A673 (cell line): Measurements from ENCODE around the gene ORAI2. TPM values are rescaled to one million over a fixed set of nuclear protein-coding genes. Genes with fewer than 3 reads are reported as not detected.
A peak's percentile ranks its signal among the peaks of the same experiment; 100 is the strongest.

Experiments used
- BruUV-seq: library from RNA; stranded (reverse); fragments of 400-500 nt; replicated peaks from 2 replicates; lab custom pipeline; 2021; lab: Mats Ljungman, UMichigan
- CTCF ChIA-PET: fragments of 300-600 bp; sonication (Branson Sonifier 250); formaldehyde crosslinking; loops from one replicate; lab custom pipeline; 2022; ENCODE audit warnings: antibody characterized with exemption; lab: Charles Lee
- POLR2A ChIA-PET: fragments of 300-600 bp; sonication (Branson Sonifier 250); formaldehyde crosslinking; loops from one replicate; lab custom pipeline; 2022; ENCODE audit warnings: antibody characterized with exemption; ENCODE audit not compliant: low non-redundant PET; lab: Charles Lee
- DNase-seq: peaks from one replicate; pipeline ENCODE4 v3.0.0-alpha.2; 2015; ENCODE audit warnings: low spot score
- H3K27ac ChIP-seq: fragments of 200-600 bp; sonication (generic); 2 replicates; pipeline ENCODE4 v1.5.1; 2016; ENCODE audit warnings: mixed run types, low read depth, mild to moderate bottlenecking, mixed read lengths, antibody characterized with exemption, low read length; ENCODE audit not compliant: poor library complexity, severe bottlenecking
- H3K27me3 ChIP-seq: fragments of 200-600 bp; sonication (generic); replicated peaks from 2 replicates; pipeline ENCODE4 v1.6.1; 2017; ENCODE audit warnings: mixed run types, low read depth, mild to moderate bottlenecking, mixed read lengths, antibody characterized with exemption, low read length; ENCODE audit not compliant: insufficient read depth, poor library complexity
- H3K36me3 ChIP-seq: fragments of 200-600 bp; sonication (generic); 2 replicates; pipeline ENCODE4 v1.6.1; 2016; ENCODE audit warnings: mixed run types, mild to moderate bottlenecking, mixed read lengths, antibody characterized with exemption, low read length; ENCODE audit not compliant: insufficient read depth, poor library complexity, severe bottlenecking
- H3K4me1 ChIP-seq: fragments of 200-600 bp; sonication (generic); 2 replicates; pipeline ENCODE4 v1.6.1; 2017; ENCODE audit warnings: mixed run types, mild to moderate bottlenecking, mixed read lengths, antibody characterized with exemption, low read length; ENCODE audit not compliant: insufficient read depth, poor library complexity, severe bottlenecking
- H3K4me3 ChIP-seq: fragments of 200-600 bp; sonication (generic); 2 replicates; pipeline ENCODE4 v1.5.1; 2016; ENCODE audit warnings: low read depth, mixed run types, mild to moderate bottlenecking, mixed read lengths, low read length; ENCODE audit not compliant: poor library complexity, severe bottlenecking
- H3K9me3 ChIP-seq: fragments of 200-600 bp; sonication (generic); 2 replicates; pipeline ENCODE4 v1.6.1; 2016; ENCODE audit warnings: mixed run types, low read depth, mild to moderate bottlenecking, mixed read lengths, antibody characterized with exemption, low read length; ENCODE audit not compliant: poor library complexity, severe bottlenecking
- EZH2 ChIP-seq: fragments of 200-600 bp; sonication (generic); IDR thresholded peaks from 2 replicates; pipeline ENCODE4 v1.6.1; 2017; ENCODE audit warnings: borderline replicate concordance, low read depth, mild to moderate bottlenecking, mixed read lengths, antibody characterized with exemption, low read length; ENCODE audit not compliant: poor library complexity, severe bottlenecking
- intact Hi-C: fragments of 100-400 bp; cut with micrococcal nuclease; formaldehyde crosslinking; loops from one replicate; pipeline ENCODE4 v1.10.0; 2022; ENCODE audit not compliant: unreplicated experiment
- total RNA-seq: library from RNA; stranded (reverse); gene quantifications from 2 replicates; pipeline ENCODE4 v1.2.3, GENCODE V29; 2021
- TF ChIP-seq, protein P1 (sequence below): fragments of 300-800, 200-600 bp; sonication (generic); conservative IDR thresholded peaks from 2 replicates; pipeline ENCODE4 v1.5.1; 2017; ENCODE audit warnings: low read depth, mild to moderate bottlenecking, antibody characterized with exemption, low read length, moderate library complexity, mixed read lengths

ORAI2 gene
- total RNA-seq, 1 experiment from 2014 or later, result 35.2 TPM

DNA sequence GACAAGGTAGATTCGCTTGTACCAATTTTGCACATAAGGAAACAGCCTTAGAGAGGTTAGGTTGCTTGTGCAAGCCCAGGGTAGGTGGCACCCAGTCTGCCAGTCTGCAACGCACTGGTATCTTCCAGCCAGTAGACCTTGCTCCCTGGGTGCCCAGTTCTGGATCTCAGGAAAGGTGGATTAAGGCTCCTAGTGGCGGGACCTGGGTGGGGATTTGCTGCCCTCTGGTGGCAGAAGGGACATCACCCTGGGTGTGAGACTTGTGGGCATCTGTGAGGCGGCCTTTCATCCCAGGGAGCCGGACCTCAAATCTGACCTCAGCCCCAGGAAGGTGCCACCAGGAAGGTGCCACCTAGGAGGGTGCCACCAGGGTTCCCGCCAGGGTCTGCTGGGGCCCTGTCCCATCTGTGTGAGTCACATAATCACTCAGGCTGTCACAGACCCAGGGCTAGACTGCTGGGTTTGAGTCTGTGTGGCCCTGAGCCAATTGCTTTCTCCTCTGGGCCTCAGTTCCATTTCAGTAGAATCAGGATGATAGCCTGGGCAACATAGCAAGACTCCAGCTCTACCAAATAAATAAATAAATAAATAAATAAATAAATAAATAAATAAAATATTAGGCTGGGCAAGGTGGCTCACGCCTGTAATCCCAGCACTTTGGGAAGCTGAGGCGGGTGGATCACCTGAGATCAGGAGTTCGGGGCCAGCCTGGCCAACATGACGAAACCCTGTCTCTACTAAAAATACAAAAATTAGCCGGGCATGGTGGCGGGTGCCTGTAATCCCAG lies 42.5 kb upstream of the ORAI2 start:
- no peak overlapping the region for H3K27ac ChIP-seq
- CTCF ChIA-PET, result interaction anchor here (1.4 kb wide), 1 partner anchor 111 kb away, joined by 4 read pairs; no protein-coding TSS in a partner anchor
- BruUV-seq, result no TSS peak
- H3K27me3 ChIP-seq, result no peaks in the 10 kb centered on the region
- H3K36me3 ChIP-seq, result peaks cover 6% of the 10 kb centered on the region
- no peak for TF ChIP-seq EZH2
- TF ChIP-seq, protein P1, sequence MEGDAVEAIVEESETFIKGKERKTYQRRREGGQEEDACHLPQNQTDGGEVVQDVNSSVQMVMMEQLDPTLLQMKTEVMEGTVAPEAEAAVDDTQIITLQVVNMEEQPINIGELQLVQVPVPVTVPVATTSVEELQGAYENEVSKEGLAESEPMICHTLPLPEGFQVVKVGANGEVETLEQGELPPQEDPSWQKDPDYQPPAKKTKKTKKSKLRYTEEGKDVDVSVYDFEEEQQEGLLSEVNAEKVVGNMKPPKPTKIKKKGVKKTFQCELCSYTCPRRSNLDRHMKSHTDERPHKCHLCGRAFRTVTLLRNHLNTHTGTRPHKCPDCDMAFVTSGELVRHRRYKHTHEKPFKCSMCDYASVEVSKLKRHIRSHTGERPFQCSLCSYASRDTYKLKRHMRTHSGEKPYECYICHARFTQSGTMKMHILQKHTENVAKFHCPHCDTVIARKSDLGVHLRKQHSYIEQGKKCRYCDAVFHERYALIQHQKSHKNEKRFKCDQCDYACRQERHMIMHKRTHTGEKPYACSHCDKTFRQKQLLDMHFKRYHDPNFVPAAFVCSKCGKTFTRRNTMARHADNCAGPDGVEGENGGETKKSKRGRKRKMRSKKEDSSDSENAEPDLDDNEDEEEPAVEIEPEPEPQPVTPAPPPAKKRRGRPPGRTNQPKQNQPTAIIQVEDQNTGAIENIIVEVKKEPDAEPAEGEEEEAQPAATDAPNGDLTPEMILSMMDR, result peak; percentile 89
- H3K9me3 ChIP-seq, result no peaks in the 10 kb centered on the region
- intact Hi-C loops, result loop anchor here (1.0 kb wide), 1 partner anchor 112 kb away; no protein-coding TSS in a partner anchor
- H3K4me3 ChIP-seq, result no peak overlapping the region
- DNase-seq, result peak; percentile 81
- POLR2A ChIA-PET, result no interaction called here
- peaks cover 6% of the 10 kb centered on the region for H3K4me1 ChIP-seq

- ChIA-PET CTCF (no interaction called here), POLR2A (no interaction called here)
- BruUV-seq, result no TSS peak
- Histone ChIP-seq H3K4me1 (peaks cover 10% of the 10 kb centered on the region), H3K27ac (no peak overlapping the region), H3K9me3 (no peaks in the 10 kb centered on the region), H3K27me3 (no peaks in the 10 kb centered on the region), H3K36me3 (no peaks in the 10 kb centered on the region), H3K4me3 (no peak overlapping the region)
- no peak for TF ChIP-seq EZH2
- TF ChIP-seq, protein P1, result no peak
- intact Hi-C loops, result no loop called here
- DNase-seq, result no peak
Observed at GRCh38 chr7:102392330-102392729, 41.0 kb upstream of the ORAI2 start.

DNA sequence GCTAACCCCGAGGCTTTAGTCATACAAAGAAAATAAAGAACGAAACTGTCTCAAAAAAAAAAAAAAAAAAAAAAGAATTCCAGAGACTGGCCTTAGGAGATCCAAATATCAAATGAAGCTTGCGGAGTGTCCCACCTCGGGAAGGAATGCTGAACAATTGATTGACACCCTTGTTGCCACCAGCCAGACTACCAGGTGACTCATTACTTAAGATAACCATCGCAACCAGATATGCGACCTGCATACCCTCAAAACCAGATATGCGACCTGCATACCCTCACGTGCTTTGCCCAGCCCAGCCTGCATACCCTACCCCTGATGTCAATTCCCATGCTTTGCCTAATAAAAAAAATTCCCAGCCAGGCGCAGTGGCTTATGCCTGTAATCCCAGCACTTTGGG lies 39.9 kb upstream of the ORAI2 start:
- H3K36me3 ChIP-seq, result peaks cover 1% of the 10 kb centered on the region
- POLR2A ChIA-PET, result no interaction called here
- no peak overlapping the region for H3K27ac ChIP-seq
- no TSS peak for BruUV-seq
- H3K4me1 ChIP-seq, result peaks cover 11% of the 10 kb centered on the region
- no peak for TF ChIP-seq EZH2
- TF ChIP-seq, protein P1, result no peak
- H3K9me3 ChIP-seq, result no peaks in the 10 kb centered on the region
- no peak for DNase-seq
- no peaks in the 10 kb centered on the region for H3K27me3 ChIP-seq
- CTCF ChIA-PET, result interaction anchor here (0.7 kb wide), 1 partner anchor 185 kb away, joined by 3 read pairs; no protein-coding TSS in a partner anchor
- H3K4me3 ChIP-seq, result no peak overlapping the region
- intact Hi-C loops, result no loop called here
